HG02870 (cell line): Measurements from ENCODE around the gene TEAD2.

Experiments
- ATAC-seq: cut with Tn5 transposase; IDR thresholded peaks from one replicate; pipeline ENCODE4 v1.9.1; 2021; ENCODE audit warnings: mild to moderate bottlenecking, moderate library complexity; ENCODE audit not compliant: unreplicated experiment

The TEAD2 gene

GRCh38 chr19:49294401-49294800, 67.8 kb downstream of the TEAD2 start:
- ATAC-seq: no peak
